ENCODE results near the gene PARM1.

- TF ChIP-seq CTCF (IDR thresholded peaks at IDR 0.05), result no peak
- no peak for TF ChIP-seq POLR2A (IDR thresholded peaks at IDR 0.05)
Measured at GRCh38 chr4:75028196-75028854, 95.4 kb downstream of the PARM1 start.

Data from Peyer's patch (tissue), 4 donors.